PFSK-1 (cell line): ENCODE measurements around the gene RGL1.

ENCODE experiments used
- FOXP2 ChIP-seq: optimal IDR thresholded peaks from 2 replicates; pipeline ENCODE3; 2011; ENCODE audit warnings: borderline replicate concordance, control low read depth, inconsistent platforms; ENCODE audit not compliant: insufficient read depth; ENCODE audit errors: extremely low read length, extremely low read depth
- POLR2AphosphoS5 ChIP-seq: IDR thresholded peaks from 2 replicates; pipeline ENCODE4 v1.6.1; 2012; ENCODE audit warnings: low read depth, mild to moderate bottlenecking, control low read depth, low read length, moderate library complexity
- SIN3A ChIP-seq: IDR thresholded peaks from 2 replicates; pipeline ENCODE4 v1.6.1; 2012; ENCODE audit warnings: mild to moderate bottlenecking, low read length, moderate library complexity, borderline replicate concordance; ENCODE audit not compliant: insufficient read depth
- TAF1 ChIP-seq: IDR thresholded peaks from 2 replicates; pipeline ENCODE4 v1.6.1; 2012; ENCODE audit warnings: low read length, control low read depth, borderline replicate concordance; ENCODE audit not compliant: insufficient read depth
- TF ChIP-seq, protein P1 (sequence below), 2 experiments: IDR thresholded peaks; 2 replicates each; pipeline versions ENCODE4 v1.6.1 to v1.8.0; 2011 to 2012; ENCODE audit warnings: low read depth in 2 of 2, low read length in 2 of 2, control low read depth in 1 of 2, inconsistent platforms in 1 of 2, mild to moderate bottlenecking in 1 of 2, moderate library complexity in 1 of 2; ENCODE audit not compliant: insufficient read depth in 1 of 2

RGL1 gene

DNA sequence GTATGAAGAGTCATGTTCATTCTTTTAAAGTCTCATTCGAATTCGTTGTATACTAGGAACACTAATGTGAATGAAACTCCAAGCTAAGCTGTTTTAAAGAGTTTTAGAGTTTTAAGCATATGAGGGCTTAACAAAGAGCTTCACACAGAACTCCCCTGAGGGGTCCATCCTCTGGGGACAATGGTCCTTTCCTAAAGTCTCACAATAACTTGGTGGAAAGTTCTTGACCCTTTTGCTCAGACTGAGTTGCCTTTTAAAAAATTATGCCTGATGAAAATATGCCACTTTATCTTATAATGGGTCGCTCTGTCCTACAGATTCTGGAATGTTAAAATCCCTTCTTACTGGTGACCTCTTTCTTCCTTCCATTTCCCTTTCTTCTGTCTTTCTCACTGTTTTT lies 64.3 kb downstream of the RGL1 start:
- TF ChIP-seq FOXP2 (no peak), SIN3A (no peak), TAF1 (no peak), POLR2AphosphoS5 (no peak)
- TF ChIP-seq, protein P1, sequence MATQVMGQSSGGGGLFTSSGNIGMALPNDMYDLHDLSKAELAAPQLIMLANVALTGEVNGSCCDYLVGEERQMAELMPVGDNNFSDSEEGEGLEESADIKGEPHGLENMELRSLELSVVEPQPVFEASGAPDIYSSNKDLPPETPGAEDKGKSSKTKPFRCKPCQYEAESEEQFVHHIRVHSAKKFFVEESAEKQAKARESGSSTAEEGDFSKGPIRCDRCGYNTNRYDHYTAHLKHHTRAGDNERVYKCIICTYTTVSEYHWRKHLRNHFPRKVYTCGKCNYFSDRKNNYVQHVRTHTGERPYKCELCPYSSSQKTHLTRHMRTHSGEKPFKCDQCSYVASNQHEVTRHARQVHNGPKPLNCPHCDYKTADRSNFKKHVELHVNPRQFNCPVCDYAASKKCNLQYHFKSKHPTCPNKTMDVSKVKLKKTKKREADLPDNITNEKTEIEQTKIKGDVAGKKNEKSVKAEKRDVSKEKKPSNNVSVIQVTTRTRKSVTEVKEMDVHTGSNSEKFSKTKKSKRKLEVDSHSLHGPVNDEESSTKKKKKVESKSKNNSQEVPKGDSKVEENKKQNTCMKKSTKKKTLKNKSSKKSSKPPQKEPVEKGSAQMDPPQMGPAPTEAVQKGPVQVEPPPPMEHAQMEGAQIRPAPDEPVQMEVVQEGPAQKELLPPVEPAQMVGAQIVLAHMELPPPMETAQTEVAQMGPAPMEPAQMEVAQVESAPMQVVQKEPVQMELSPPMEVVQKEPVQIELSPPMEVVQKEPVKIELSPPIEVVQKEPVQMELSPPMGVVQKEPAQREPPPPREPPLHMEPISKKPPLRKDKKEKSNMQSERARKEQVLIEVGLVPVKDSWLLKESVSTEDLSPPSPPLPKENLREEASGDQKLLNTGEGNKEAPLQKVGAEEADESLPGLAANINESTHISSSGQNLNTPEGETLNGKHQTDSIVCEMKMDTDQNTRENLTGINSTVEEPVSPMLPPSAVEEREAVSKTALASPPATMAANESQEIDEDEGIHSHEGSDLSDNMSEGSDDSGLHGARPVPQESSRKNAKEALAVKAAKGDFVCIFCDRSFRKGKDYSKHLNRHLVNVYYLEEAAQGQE (IDR thresholded peaks at IDR 0.05; ENCODE audit: insufficient read depth in 1 of 2, low read depth in 2 of 2, low read length in 2 of 2): no peak

DNA sequence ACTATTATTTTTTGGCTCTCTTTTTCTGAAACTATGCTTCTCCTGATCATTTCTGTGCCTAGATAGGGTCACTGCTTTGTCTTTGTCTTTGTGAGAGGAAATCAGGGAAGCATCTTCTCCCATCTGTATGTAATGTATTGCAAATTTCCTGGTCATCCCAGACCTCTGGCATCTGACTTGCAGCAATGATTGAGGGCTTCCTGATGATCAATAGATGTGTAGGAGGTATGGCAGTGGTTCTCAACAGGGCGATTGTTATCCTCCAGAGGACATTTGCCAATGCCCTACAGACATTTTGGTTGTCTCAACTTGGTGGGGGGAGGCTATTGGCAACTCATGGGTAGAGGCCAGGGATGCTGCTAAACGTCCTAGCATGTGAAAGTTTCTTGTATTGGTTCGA lies 64.7 kb downstream of the RGL1 start:
- TF ChIP-seq POLR2AphosphoS5 (no peak), SIN3A (no peak), TAF1 (no peak), FOXP2 (no peak)
- TF ChIP-seq, protein P1 (IDR thresholded peaks at IDR 0.05; ENCODE audit: insufficient read depth in 1 of 2, low read depth in 2 of 2, low read length in 2 of 2): no peak

DNA sequence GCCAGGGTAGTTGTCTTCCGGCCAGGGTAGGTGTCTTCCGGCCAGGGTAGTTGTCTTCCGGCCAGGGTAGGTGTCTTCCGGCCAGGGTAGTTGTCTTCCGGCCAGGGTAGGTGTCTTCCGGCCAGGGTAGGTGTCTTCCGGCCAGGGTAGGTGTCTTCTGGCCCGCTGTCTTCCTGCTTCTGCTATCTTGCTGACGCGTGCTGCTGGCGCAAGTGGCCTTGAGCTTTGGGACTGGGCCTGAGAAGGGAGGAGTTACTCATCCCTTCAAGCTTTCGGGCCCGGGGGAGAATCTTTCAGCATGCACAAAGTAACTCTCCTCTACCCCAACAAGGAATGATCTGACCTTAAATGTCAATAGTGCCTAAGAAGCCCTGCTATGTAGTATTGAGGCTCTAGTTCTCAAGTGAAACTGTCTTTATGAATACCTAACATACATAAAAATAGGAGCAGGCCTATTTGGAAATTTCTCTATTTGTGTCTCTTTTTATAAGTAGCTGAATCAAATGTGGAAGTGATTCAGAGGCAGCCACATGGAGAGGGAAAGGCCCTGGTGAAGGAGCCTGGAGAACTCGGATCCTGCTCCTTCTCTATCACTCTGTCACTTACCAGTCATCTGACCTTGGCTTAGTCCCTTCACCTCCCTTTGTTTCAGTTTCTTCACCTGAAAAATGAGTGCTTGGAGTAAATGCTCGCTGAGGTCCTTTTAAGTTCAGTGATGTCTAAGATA lies 65.6 kb downstream of the RGL1 start:
- TF ChIP-seq, protein P1 (IDR thresholded peaks at IDR 0.05; ENCODE audit: insufficient read depth in 1 of 2, low read depth in 2 of 2, low read length in 2 of 2): no peak
- TF ChIP-seq TAF1 (no peak), SIN3A (no peak), FOXP2 (no peak), POLR2AphosphoS5 (no peak)

DNA sequence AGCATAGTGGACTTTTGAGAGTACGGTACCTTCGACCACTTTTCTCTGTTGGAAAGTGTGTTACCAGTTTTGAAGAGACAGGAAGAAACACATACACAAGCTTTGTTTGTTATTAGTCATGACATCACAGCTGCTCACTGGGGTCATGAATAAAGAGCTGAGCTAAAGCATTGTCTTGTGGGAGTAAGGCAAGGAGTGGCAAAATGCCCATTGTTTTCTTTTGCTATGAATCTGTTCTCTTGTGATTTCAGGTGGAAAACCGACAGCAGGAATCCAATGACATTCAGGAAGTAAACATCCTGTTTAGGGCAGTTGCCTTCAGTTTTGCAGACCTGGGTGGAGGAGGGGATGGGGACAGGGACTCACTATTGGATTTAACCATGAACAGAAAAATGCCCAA lies 66.2 kb downstream of the RGL1 start:
- no peak; the same call in 1 of the 2 replicates for TF ChIP-seq SIN3A
- peak; percentile 81 for TF ChIP-seq FOXP2

GRCh38 chr1:183871601-183872000 lies 66.7 kb downstream of the RGL1 start:
- TF ChIP-seq POLR2AphosphoS5 (no peak), SIN3A (no peak)
- TF ChIP-seq, protein P1 (IDR thresholded peaks at IDR 0.05; ENCODE audit: insufficient read depth in 1 of 2, low read depth in 2 of 2, low read length in 2 of 2): no peak
